Spleen (tissue), 11 donors: ENCODE measurements around the gene RNGTT. TPM values are rescaled to one million over a fixed set of nuclear protein-coding genes. Genes with fewer than 3 reads are reported as not detected.
A peak's percentile ranks its signal among the peaks of the same experiment; 100 is the strongest.
"Not testable (repeated sequence)": the region's sequence is repeated elsewhere in the genome, so short reads cannot be mapped to it uniquely, and the experiment has no call there.

ENCODE experiments used
- DNase-seq: peaks from one replicate; pipeline ENCODE4 v3.0.0-alpha.2; 2020
- H3K27ac ChIP-seq, 8 donors: fragments of 200-600 bp; sonication (generic) in 7 of 8; 1 replicate in 4 of 8; 2 replicates in 4 of 8; pipeline versions ENCODE4 v1.5.0 to v1.8.0; 2016 to 2021; ENCODE audit warnings: inconsistent platforms in 4 of 8, mild to moderate bottlenecking in 4 of 8, moderate library complexity in 1 of 8
- H3K27me3 ChIP-seq, 7 donors: fragments of 200-600 bp; sonication (generic) in 6 of 7; replicated peaks in 1 of 7; 1 replicate in 4 of 7; 2 replicates in 3 of 7; pipeline versions ENCODE4 v1.5.0 to v1.8.0; 2016 to 2021; ENCODE audit warnings: inconsistent platforms in 3 of 7, mild to moderate bottlenecking in 1 of 7
- H3K36me3 ChIP-seq, 6 donors: fragments of 200-600 bp; sonication (generic) in 5 of 6; 1 replicate in 4 of 6; 2 replicates in 2 of 6; pipeline versions ENCODE4 v1.5.0 to v1.8.0; 2016 to 2021; ENCODE audit warnings: inconsistent platforms in 2 of 6
- H3K4me1 ChIP-seq, 6 donors: fragments of 200-600 bp; sonication (generic) in 5 of 6; 1 replicate in 3 of 6; 2 replicates in 3 of 6; pipeline versions ENCODE4 v1.5.0 to v1.8.0; 2016 to 2021; ENCODE audit warnings: inconsistent platforms in 3 of 6
- H3K4me3 ChIP-seq, 8 donors: fragments of 200-600 bp; sonication (generic) in 7 of 8; 1 replicate in 4 of 8; 2 replicates in 4 of 8; pipeline versions ENCODE4 v1.5.0 to v1.8.0; 2016 to 2021; ENCODE audit warnings: inconsistent platforms in 4 of 8, mild to moderate bottlenecking in 4 of 8, moderate library complexity in 2 of 8
- H3K9me3 ChIP-seq, 8 donors: fragments of 200-600 bp; sonication (generic) in 7 of 8; 1 replicate in 4 of 8; 2 replicates in 4 of 8; pipeline versions ENCODE4 v1.5.0 to v1.8.0; 2016 to 2021; ENCODE audit warnings: inconsistent platforms in 4 of 8
- CTCF ChIP-seq, 11 experiments: fragments of 200-600 bp in 7 of 11; fragments of 450-650 bp in 4 of 11; sonication (generic) in 4 of 11; IDR thresholded peaks in 8 of 11; conservative IDR thresholded peaks in 3 of 11; 1 replicate in 7 of 11; 2 replicates in 4 of 11; pipeline versions ENCODE4 v1.4.0 to v1.8.0; 2016 to 2021; ENCODE audit warnings: antibody characterized with exemption in 11 of 11, inconsistent platforms in 4 of 11, mild to moderate bottlenecking in 1 of 11
- POLR2A ChIP-seq, 3 donors: fragments of 450-650 bp; IDR thresholded peaks; one replicate each; pipeline ENCODE4 v1.5.1; 2017; ENCODE audit warnings: antibody characterized with exemption in 3 of 3, mild to moderate bottlenecking in 1 of 3
- POLR2AphosphoS5 ChIP-seq, 3 donors: sonication (generic); formaldehyde crosslinking; IDR thresholded peaks; one replicate each; pipeline ENCODE4 v1.5.1; 2017; ENCODE audit warnings: antibody characterized with exemption in 3 of 3
- whole genome bisulfite sequencing, 5 donors: extraction: QIAGEN DNeasy Blood & Tissue Kit in 3 of 5; methylation state at CpG; one replicate each; pipeline versions ENCODE4 v1.1.5 to v1.1.7; 2013 to 2018; 5-methylcytosine and 5-hydroxymethylcytosine counted together
- intact Hi-C: fragments of 100-400 bp; cut with DNase I; formaldehyde crosslinking; loops from one replicate; pipeline ENCODE4 v1.15.0; 2023; ENCODE audit warnings: low total_unique reads
- polyA plus RNA-seq, 3 donors: library from polyadenylated mRNA; stranded (reverse); fragments of 200-250 nt; gene quantifications; one replicate each; pipeline ENCODE4 v1.2.1, GENCODE V29; 2013
- total RNA-seq, 7 donors: library from RNA; depleted of rRNA in 3 of 7; stranded (reverse); fragments of >200 nt in 3 of 7; fragmentation: NEBNext Ultra II Directional in 4 of 7; extraction: Animal tissue kit (Norgen Biotek cat#: 25700) in 4 of 7; gene quantifications; one replicate each; pipeline versions ENCODE4 v1.1.0 to v1.2.1, GENCODE V29; 2016 to 2021
- donor health status: healthy with polysubstance abuse.
- donor health status: DM: no; HTN: no; CAD: no; lungs with moderate emphysema.
- donor health status: DM: no; HTN: no; CAD: no.
- donor health status: Bipolar disorder and iron deficiency.
- donor health status: healthy.
- donor health status: DM: no; HTN: no; CAD: no.
- donor health status: DM: yes; HTN: yes; CAD: no.

Gene RNGTT
- total and polyA plus RNA-seq, 10 donors = 9.4 to 27.1 (median 17.6) TPM

- Histone ChIP-seq H3K9me3 (no peaks in the 10 kb centered on the region), H3K27ac (no peak overlapping the region), H3K27me3 (no peaks in the 10 kb centered on the region), H3K4me3 (no peak overlapping the region), H3K4me1 (peaks cover 0 to 12% (median 6%) of the 10 kb centered on the region in 6 donors), H3K36me3 (no peaks in the 10 kb centered on the region)
- no peak for DNase-seq
- TF ChIP-seq POLR2AphosphoS5 (IDR thresholded peaks at IDR 0.05) (no peak), POLR2A (IDR thresholded peaks at IDR 0.05) (no peak), CTCF (IDR thresholded peaks at IDR 0.05 in 8 of 11, conservative IDR thresholded peaks at IDR 0.05 in 3 of 11) (peak in 9 of 11 experiments; percentile 20 to 58 (median 36))
- WGBS, 5 donors = 69 to 89% (median 82%) methylated on average over 4 of the region's 4 CpGs
- intact Hi-C loops = loop anchor here (5.0 to 10.0 kb wide), 3 partner anchors 161 to 621 kb away; partner anchors contain the start of gene PM20D2
Measured at GRCh38 chr6:88983532-88983931, 20.1 kb upstream of the RNGTT start.

- H3K4me3 ChIP-seq = not testable (repeated sequence)
Measured at GRCh38 chr6:88983129-88983528, 19.7 kb upstream of the RNGTT start.

GRCh38 chr6:88982720-88983119, 19.3 kb upstream of the RNGTT start:
- DNase-seq = no peak
- 4 to 21% (median 12%) methylated on average over 2 of the region's 2 CpGs for WGBS, 5 donors
- TF ChIP-seq POLR2A (IDR thresholded peaks at IDR 0.05) (no peak), POLR2AphosphoS5 (IDR thresholded peaks at IDR 0.05) (no peak), CTCF (IDR thresholded peaks at IDR 0.05 in 8 of 11, conservative IDR thresholded peaks at IDR 0.05 in 3 of 11) (peak; percentile 59 to 82 (median 71))
- no peaks in the 10 kb centered on the region for H3K36me3 ChIP-seq
- H3K4me3 ChIP-seq = no peak overlapping the region
- H3K4me1 ChIP-seq = peaks cover 0 to 12% (median 6%) of the 10 kb centered on the region in 6 donors
- no peaks in the 10 kb centered on the region for H3K9me3 ChIP-seq
- H3K27me3 ChIP-seq = no peaks in the 10 kb centered on the region
- intact Hi-C loops = loop anchor here (5.0 to 10.0 kb wide), 3 partner anchors 162 to 622 kb away; partner anchors contain the start of gene PM20D2
- no peak overlapping the region for H3K27ac ChIP-seq

More at GRCh38 chr6:88983129-88983528, 19.7 kb upstream of the RNGTT start:
- 85 to 98% (median 97%) methylated on average over 2 of the region's 2 CpGs for WGBS, 5 donors
- not testable (repeated sequence) for H3K36me3 ChIP-seq, DNase-seq, H3K9me3 ChIP-seq, H3K27ac ChIP-seq, H3K27me3 ChIP-seq
- intact Hi-C loops = loop anchor here (5.0 to 10.0 kb wide), 3 partner anchors 162 to 622 kb away; partner anchors contain the start of gene PM20D2
- peaks cover 0 to 12% (median 6%) of the 10 kb centered on the region in 6 donors for H3K4me1 ChIP-seq

GRCh38 chr6:88975369-88975768, 12.0 kb upstream of the RNGTT start:
- DNase-seq = no peak
- TF ChIP-seq POLR2A (IDR thresholded peaks at IDR 0.05) (no peak), POLR2AphosphoS5 (IDR thresholded peaks at IDR 0.05) (no peak), CTCF (IDR thresholded peaks at IDR 0.05 in 8 of 11, conservative IDR thresholded peaks at IDR 0.05 in 3 of 11) (no peak)
- Histone ChIP-seq H3K27me3 (no peaks in the 10 kb centered on the region), H3K4me1 (no peaks in the 10 kb centered on the region), H3K27ac (no peak overlapping the region), H3K9me3 (no peaks in the 10 kb centered on the region), H3K4me3 (no peak overlapping the region), H3K36me3 (no peaks in the 10 kb centered on the region)
- WGBS, 5 donors = 62 to 85% (median 73%) methylated on average over 3 of the region's 3 CpGs
- intact Hi-C loops = no loop called here
